ENCODE results near the gene CLBA1. TPM values are rescaled to one million over a fixed set of nuclear protein-coding genes. Genes with fewer than 3 reads are reported as not detected.
"Not testable (repeated sequence)": the region's sequence is repeated elsewhere in the genome, so short reads cannot be mapped to it uniquely, and the experiment has no call there.

Gene CLBA1
- polyA plus RNA-seq, 2 of the 4 experiments (the other 2 are of a cell fraction), result 11.5 to 12.0 TPM

GRCh38 chr14:105026802-105027563 lies 41.4 kb downstream of the CLBA1 start:
- Histone ChIP-seq H3K9me3 (no peaks in the 10 kb centered on the region), H3K4me1 (peaks cover 51% of the 10 kb centered on the region), H3K4me2 (0 out of 3 replicates have a peak overlapping the region, but pooled peaks have one; percentile 6), H3K4me3 (no peak overlapping the region), H3K27ac (peak overlapping the region; percentile 93 to 97)
- ATAC-seq, result peak in 1 of 2 experiments; percentile 29; a peak in 3 of 6 replicates
- ChIA-PET CTCF (interaction anchor here (0.6 to 28.5 kb wide), 5 partner anchors 11 to 158 kb away, joined by 3 to 509 read pairs (median 23); no protein-coding TSS in a partner anchor), POLR2A (interaction anchor here (1.3 kb wide), 1 partner anchor 41 kb away, joined by 3 read pairs; the partner anchor contains the start of gene CLBA1)
- DNase-seq (ENCODE audit: low read depth in 1 of 2, low spot score in 1 of 2), result peak in 1 of 2 experiments; percentile 85
- no peak for FAIRE-seq
- TF ChIP-seq CEBPB (IDR thresholded peaks at IDR 0.05) (no peak), RFX5 (IDR thresholded peaks at IDR 0.05) (no peak), ZFP36 (IDR thresholded peaks at IDR 0.05; ENCODE audit: borderline replicate concordance, partially characterized antibody) (peak; percentile 22)
- 50% methylated on average over 1 of the region's 1 CpG for WGBS (ENCODE audit: missing lambda C conversion rate)

- not testable (repeated sequence) for H3K4me3 ChIP-seq; H3K4me2 ChIP-seq; FAIRE-seq; DNase-seq (ENCODE audit: low read depth in 1 of 2, low spot score in 1 of 2); ATAC-seq; H3K9me3 ChIP-seq
- WGBS (ENCODE audit: missing lambda C conversion rate), result 76% methylated on average over 4 of the region's 4 CpGs
- POLR2A ChIA-PET, result interaction anchor here (1.3 kb wide), 1 partner anchor 42 kb away, joined by 3 read pairs; the partner anchor contains the start of gene CLBA1
- CTCF ChIA-PET, result interaction anchor here (0.6 to 28.5 kb wide), 6 partner anchors 12 to 159 kb away, joined by 3 to 509 read pairs (median 31); no protein-coding TSS in a partner anchor
- peak overlapping the region; percentile 18 to 93; a peak in 3 of 6 replicates for H3K27ac ChIP-seq
- H3K4me1 ChIP-seq, result peaks cover 47% of the 10 kb centered on the region
These were observed 42.1 kb downstream of the CLBA1 start for GRCh38 chr14:105027718-105028117.

- 82% methylated on average over 12 of the region's 12 CpGs for WGBS (ENCODE audit: missing lambda C conversion rate)
- Histone ChIP-seq H3K27ac (0 out of 6 replicates have a peak overlapping the region, but pooled peaks of 1 of the 2 experiments have one; percentile 5), H3K4me3 (no peak overlapping the region), H3K4me1 (peaks cover 41% of the 10 kb centered on the region), H3K9me3 (no peaks in the 10 kb centered on the region), H3K4me2 (no peak overlapping the region)
- FAIRE-seq (no peak), ATAC-seq (no peak), DNase-seq (ENCODE audit: low read depth in 1 of 2, low spot score in 1 of 2) (no peak)
- POLR2A ChIA-PET, result interaction anchor here (0.5 kb wide), 1 partner anchor 52 kb away, joined by 3 read pairs; no protein-coding TSS in a partner anchor
- TF ChIP-seq ZFP36 (IDR thresholded peaks at IDR 0.05; ENCODE audit: borderline replicate concordance, partially characterized antibody) (no peak), JUN (IDR thresholded peaks at IDR 0.05) (no peak), MAZ (IDR thresholded peaks at IDR 0.05; ENCODE audit: borderline replicate concordance, low read depth, low read length) (no peak), SREBF2 (IDR thresholded peaks at IDR 0.05) (no peak), POLR2A (IDR thresholded peaks at IDR 0.05; ENCODE audit: low read length) (no peak), HDAC2 (IDR thresholded peaks at IDR 0.05) (no peak), BHLHE40 (IDR thresholded peaks at IDR 0.05; ENCODE audit: low read depth, low read length) (no peak), JUNB (IDR thresholded peaks at IDR 0.05) (no peak), FOSL2 (IDR thresholded peaks at IDR 0.05) (no peak), FOSL2 (CRISPR knock-in tag; IDR thresholded peaks at IDR 0.05) (no peak), ATOH8 (CRISPR knock-in tag; IDR thresholded peaks at IDR 0.05; ENCODE audit: low read depth) (no peak)
- CTCF ChIA-PET, result interaction anchor here (0.7 to 28.5 kb wide), 6 partner anchors 13 to 58 kb away, joined by 3 to 509 read pairs (median 22); no protein-coding TSS in a partner anchor
These were observed 42.8 kb downstream of the CLBA1 start for GRCh38 chr14:105028251-105028927.

- Histone ChIP-seq H3K4me3 (no peak overlapping the region), H3K9me3 (no peaks in the 10 kb centered on the region), H3K27ac (no peak overlapping the region), H3K4me1 (peaks cover 30% of the 10 kb centered on the region), H3K4me2 (no peak overlapping the region)
- ATAC-seq, result no peak
- no peak for FAIRE-seq
- ChIA-PET POLR2A (no interaction called here), CTCF (interaction anchor here (0.7 to 28.5 kb wide), 5 partner anchors 15 to 95 kb away, joined by 3 to 509 read pairs (median 39); no protein-coding TSS in a partner anchor)
- 80% methylated on average over 7 of the region's 7 CpGs for WGBS (ENCODE audit: missing lambda C conversion rate)
- no peak for DNase-seq (ENCODE audit: low read depth in 1 of 2, low spot score in 1 of 2)
- TF ChIP-seq RARB (CRISPR knock-in tag; IDR thresholded peaks at IDR 0.05), result no peak
- TF ChIP-seq MAFK (IDR thresholded peaks at IDR 0.05; ENCODE audit: partially characterized antibody), result no peak
- no peak for TF ChIP-seq PBX3 (IDR thresholded peaks at IDR 0.05)
- no peak for TF ChIP-seq ZNF302 (CRISPR knock-in tag; IDR thresholded peaks at IDR 0.05)
- TF ChIP-seq FOSL2 (IDR thresholded peaks at IDR 0.05), result no peak
- no peak for TF ChIP-seq FOSL2 (CRISPR knock-in tag; IDR thresholded peaks at IDR 0.05)
- no peak for TF ChIP-seq HOXA7 (CRISPR knock-in tag; IDR thresholded peaks at IDR 0.05)
- TF ChIP-seq REST (IDR thresholded peaks at IDR 0.05), result no peak
- no peak for TF ChIP-seq RNF2 (IDR thresholded peaks at IDR 0.05; ENCODE audit: borderline replicate concordance, low read depth)
- TF ChIP-seq EHF (CRISPR knock-in tag; IDR thresholded peaks at IDR 0.05), result no peak
- no peak for TF ChIP-seq MAX (IDR thresholded peaks at IDR 0.05)
- no peak for TF ChIP-seq EP300 (IDR thresholded peaks at IDR 0.05)
These were observed 43.8 kb downstream of the CLBA1 start for GRCh38 chr14:105029402-105029801.
